ENCODE measurements around the gene IDNK.
"Not testable (repeated sequence)": the region's sequence is repeated elsewhere in the genome, so short reads cannot be mapped to it uniquely, and the experiment has no call there.

The IDNK gene

DNA sequence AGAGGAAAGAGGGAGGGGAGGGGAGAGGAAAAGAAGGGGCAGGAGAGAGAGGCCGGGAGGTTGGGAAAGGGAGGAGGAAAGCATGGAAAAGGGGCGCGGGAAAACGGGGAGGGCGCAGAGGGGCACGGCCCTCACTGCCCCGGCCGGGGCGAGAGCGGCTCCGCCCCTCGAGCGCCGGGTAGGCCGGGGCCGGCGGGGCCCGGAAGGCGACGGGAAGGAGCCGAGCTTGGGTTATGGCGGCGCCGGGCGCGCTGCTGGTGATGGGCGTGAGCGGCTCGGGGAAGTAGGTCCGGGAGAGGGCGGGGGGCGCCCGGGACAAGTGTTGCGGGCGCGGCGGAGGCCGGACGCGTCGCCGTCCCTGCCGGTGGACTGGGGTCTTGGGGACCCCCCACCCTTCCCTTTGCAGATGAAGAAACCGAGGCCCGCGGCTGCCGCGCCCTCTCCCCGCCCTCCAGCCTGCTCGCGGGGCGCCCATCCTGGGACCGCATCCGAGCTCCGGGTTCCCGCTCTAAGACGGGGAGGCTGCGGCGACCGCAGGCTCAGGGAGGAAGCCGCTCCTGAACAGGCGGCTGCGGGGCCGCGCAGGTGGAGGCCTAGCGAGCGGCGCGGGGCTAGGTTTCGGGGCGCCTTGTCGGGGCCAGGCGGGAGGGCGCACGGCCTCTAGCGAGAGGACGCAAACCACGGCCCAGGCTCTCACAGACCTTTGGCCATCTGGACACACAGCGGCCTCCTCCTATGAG, at the start of gene IDNK:
TSS of gene IDNK (plus strand) at position 205 of the 740 bp plus-strand sequence. CDS start at position 234, 29 bp downstream.
- no peak for DNase-seq (ENCODE audit: low read depth)

GRCh38 chr9:83574482-83574881, 48.5 kb upstream of the IDNK start:
- DNase-seq (ENCODE audit: low read depth) = no peak

- no peak for DNase-seq (ENCODE audit: low read depth)
These were observed 40.9 kb upstream of the IDNK start for GRCh38 chr9:83582029-83582428.

- no peak for DNase-seq (ENCODE audit: low read depth)
These were observed 39.6 kb upstream of the IDNK start for GRCh38 chr9:83583151-83584014.

DNA sequence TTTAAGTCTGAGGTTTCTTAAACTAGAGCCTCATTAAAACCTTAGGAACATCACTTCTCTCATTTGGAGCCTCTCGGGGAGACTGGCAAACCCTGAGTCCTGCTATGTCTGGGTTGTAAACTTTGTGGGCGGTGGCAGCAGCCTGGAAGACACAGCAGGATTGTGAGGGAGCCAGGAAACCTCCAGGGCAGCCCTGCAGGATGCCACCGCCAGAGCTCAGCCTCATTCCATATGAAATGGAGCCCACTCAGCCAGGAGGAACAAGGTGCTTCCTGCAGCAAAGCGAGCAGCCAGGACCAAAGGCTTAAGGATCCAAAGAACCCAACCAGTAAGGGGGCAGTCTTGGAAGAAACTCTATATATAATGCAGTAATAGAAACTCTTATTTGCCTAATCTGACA, 37.9 kb upstream of the IDNK start:
- DNase-seq (ENCODE audit: low read depth) = no peak

GRCh38 chr9:83588256-83588655, 34.7 kb upstream of the IDNK start:
- DNase-seq (ENCODE audit: low read depth) = no peak

- DNase-seq (ENCODE audit: low read depth) = no peak
These were observed 25.9 kb upstream of the IDNK start for GRCh38 chr9:83596899-83597504.

GRCh38 chr9:83598487-83598886, 24.5 kb upstream of the IDNK start:
- peak; percentile 16 for DNase-seq (ENCODE audit: low read depth)

DNA sequence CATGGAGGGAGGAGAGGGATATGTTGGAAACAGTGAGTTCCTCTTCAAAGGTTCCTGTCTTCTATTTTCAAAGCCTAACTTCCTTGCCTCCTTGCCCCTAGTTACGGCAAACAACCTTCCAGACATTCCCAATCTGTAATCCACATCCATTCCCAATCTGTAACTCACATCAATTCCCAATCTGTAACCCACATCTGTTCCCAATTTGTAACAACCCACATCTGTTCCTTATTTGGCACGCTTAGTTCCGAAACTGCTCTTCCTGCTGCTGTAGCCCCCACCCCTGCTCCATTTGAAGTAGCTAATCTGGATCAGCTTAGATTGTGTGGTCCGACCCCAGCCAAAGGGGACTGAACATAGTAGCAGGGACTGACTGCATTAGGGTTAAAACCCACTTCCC, 23.9 kb upstream of the IDNK start:
- no peak for DNase-seq (ENCODE audit: low read depth)

DNA sequence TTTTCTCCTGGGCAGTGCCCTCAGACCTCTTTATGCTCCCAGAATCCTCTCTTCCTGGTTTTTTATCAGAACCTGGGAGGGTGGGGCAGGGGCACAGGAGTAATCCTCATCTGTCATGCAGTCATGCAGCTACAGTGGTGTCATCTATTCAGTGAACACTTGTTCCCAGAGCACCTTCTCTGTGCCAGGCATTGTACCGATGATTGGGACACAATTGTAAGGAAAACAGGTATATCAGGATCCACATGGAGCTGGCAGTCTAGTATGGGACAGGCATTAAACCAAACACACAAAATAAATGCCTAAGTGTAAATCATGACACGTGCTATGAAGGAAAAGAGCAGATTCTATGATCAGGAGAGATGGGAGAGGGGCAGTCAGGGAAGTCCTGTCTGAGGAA, 21.5 kb upstream of the IDNK start:
- no peak for DNase-seq (ENCODE audit: low read depth)

GRCh38 chr9:83607620-83608019, 15.3 kb upstream of the IDNK start:
- not testable (repeated sequence) for DNase-seq (ENCODE audit: low read depth)

DNA sequence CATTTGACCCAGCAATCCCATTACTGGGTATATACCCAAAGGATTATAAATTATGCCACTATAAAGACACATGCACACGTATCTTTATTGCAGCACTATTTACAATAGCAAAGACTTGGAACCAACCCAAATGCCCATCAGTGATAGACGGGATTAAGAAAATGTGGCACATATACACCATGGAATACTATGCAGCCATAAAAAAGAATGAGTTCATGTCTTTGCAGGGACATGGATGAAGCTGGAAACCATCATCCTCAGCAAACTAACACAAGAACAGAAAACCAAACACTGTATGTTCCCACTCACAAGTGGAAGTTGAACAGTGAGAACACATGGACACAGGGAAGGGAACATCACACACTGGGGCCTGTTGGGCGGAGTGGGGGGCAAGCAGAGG, 9.6 kb upstream of the IDNK start:
- DNase-seq (ENCODE audit: low read depth) = not testable (repeated sequence)

DNA sequence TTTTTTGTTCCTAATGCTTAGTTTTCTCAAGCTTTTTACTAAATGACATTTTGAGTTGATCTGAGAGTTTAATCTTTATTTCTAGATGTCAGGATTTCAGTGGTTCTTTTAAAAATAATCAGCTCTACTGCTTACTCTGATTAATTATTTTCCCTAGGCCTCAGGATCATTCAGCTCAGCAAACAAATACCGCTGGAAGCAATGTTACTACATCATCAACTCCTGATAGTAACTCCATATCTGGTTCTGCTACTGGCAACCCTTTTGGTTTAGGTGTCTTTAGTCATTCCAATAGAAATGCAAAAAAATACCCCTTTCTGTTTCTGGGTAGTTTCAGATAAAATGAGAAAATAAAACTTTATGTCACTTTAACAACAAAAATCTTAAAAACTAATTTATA, 5.6 kb upstream of the IDNK start:
- no peak for DNase-seq (ENCODE audit: low read depth)

- no peak for DNase-seq (ENCODE audit: low read depth)
These were observed 1.9 kb upstream of the IDNK start for GRCh38 chr9:83620841-83621636.

- DNase-seq (ENCODE audit: low read depth) = no peak
These were observed 457 bp upstream of the IDNK start for GRCh38 chr9:83622433-83622938.

DNA sequence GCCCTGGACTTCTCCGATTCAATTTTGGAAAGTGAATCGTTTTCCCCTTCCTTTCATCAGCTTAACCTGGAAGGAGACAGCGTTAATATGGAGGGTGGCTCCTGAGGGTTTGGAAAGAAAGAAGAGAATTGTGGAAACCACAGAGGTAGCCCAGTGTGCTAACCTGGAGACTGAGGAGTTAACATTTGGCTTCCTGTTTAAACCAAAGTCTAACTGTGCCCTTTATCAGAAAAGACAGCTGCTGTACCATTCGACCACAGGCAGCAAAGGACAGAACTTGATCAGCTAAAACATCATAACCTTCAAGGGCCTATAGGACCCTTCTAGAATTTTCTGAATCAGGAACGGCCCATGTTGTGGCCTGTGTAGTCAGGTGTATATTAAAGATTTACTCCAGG, 735 bp downstream of the IDNK start:
- DNase-seq (ENCODE audit: low read depth) = no peak

- no peak for DNase-seq (ENCODE audit: low read depth)
These were observed 2.2 kb downstream of the IDNK start for GRCh38 chr9:83625178-83625577.

DNA sequence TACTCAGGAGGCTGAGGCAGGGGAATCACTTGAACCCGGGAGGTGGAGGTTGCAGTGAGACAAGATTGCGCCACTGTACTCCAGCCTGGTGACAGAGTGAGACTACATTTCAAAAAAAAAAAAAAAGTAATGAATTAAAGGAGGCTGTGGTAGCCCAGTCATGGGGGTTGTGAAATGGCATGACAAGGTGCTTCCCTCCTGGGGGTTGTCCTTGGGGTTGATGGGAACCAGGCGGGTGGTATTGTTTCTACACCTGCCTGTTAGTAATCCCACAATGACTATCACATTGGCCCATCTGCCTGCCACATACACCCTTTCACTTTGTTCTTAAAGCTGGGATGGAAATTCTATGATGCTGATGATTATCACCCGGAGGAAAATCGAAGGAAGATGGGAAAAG, 5.6 kb downstream of the IDNK start:
- DNase-seq (ENCODE audit: low read depth) = no peak

- no peak for DNase-seq (ENCODE audit: low read depth)
These were observed 6.6 kb downstream of the IDNK start for GRCh38 chr9:83629433-83630104.

- DNase-seq (ENCODE audit: low read depth) = no peak
These were observed 8.1 kb downstream of the IDNK start for GRCh38 chr9:83630938-83631457.

DNA sequence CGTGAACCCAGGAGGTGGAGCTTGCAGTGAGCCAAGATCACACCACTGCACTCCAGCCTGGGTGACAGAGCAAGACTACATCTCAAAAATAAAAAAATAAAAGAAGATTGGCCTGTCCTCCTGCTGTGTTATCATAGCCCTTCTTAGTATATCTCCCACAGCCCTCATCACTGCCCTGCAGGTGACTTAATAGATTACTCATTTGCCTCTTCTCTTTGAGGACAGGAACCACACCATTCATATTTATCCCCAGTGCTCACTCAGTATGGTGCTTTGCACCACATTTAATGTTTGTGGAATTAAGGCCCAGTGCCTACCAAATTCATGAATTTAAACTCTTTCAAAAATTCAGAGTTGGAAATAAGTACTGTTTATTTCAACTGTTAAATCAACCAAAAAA, 10.3 kb downstream of the IDNK start:
- no peak for DNase-seq (ENCODE audit: low read depth)

Data from GM04503 (cell line).